Vagina (tissue), 2 donors: ENCODE measurements around the gene NXF1.

Experiments
- POLR2A ChIP-seq, 2 donors: fragments of 450-650 bp; IDR thresholded peaks; one replicate each; pipeline ENCODE4 v1.6.1; 2017; ENCODE audit warnings: antibody characterized with exemption in 2 of 2, mild to moderate bottlenecking in 2 of 2, moderate library complexity in 2 of 2
- POLR2AphosphoS5 ChIP-seq, 2 donors: sonication (generic); formaldehyde crosslinking; IDR thresholded peaks; one replicate each; pipeline ENCODE4 v1.9.0; 2017; ENCODE audit warnings: antibody characterized with exemption in 2 of 2, mild to moderate bottlenecking in 2 of 2, low read depth in 1 of 2; ENCODE audit not compliant: insufficient read depth in 1 of 2
- TF ChIP-seq, protein P1 (sequence below), 3 experiments: fragments of 450-650 bp in 2 of 3; fragments of 200-600 bp in 1 of 3; sonication (generic) in 1 of 3; IDR thresholded peaks; one replicate each; pipeline ENCODE4 v1.5.1; 2017 to 2019; ENCODE audit warnings: antibody characterized with exemption in 3 of 3, mild to moderate bottlenecking in 2 of 3, moderate library complexity in 2 of 3

DNA sequence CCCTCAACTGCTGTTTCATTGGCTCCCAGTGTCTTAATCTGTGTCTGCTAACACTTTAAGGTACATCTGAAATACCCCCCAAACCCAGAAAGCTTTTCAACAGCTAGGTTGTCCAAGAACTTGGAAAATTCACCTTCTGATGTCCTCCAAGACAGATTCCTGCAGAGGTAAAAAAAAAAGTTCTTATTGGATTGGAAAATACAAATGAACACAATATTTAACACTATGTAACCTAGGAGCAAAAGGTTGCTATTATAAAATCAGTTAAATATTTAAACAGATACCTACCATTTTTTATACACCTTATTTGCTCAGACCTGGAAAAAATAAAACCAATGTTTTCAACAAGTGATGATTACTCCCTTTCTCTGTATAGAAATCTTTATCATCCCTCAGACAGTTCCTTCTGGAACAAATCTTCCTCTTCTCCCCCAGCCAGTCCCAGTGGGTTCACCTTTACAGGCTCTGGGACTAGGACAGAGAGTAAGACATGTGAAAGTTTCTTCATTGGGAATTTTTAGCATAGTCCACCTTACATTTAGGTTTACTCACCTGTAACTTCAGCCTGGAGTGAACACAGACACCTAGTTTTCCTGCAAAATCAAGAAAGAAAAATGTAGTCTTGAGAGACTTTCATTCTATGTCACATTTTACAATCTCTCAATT, 47.4 kb upstream of the NXF1 start:
- TF ChIP-seq, protein P1, sequence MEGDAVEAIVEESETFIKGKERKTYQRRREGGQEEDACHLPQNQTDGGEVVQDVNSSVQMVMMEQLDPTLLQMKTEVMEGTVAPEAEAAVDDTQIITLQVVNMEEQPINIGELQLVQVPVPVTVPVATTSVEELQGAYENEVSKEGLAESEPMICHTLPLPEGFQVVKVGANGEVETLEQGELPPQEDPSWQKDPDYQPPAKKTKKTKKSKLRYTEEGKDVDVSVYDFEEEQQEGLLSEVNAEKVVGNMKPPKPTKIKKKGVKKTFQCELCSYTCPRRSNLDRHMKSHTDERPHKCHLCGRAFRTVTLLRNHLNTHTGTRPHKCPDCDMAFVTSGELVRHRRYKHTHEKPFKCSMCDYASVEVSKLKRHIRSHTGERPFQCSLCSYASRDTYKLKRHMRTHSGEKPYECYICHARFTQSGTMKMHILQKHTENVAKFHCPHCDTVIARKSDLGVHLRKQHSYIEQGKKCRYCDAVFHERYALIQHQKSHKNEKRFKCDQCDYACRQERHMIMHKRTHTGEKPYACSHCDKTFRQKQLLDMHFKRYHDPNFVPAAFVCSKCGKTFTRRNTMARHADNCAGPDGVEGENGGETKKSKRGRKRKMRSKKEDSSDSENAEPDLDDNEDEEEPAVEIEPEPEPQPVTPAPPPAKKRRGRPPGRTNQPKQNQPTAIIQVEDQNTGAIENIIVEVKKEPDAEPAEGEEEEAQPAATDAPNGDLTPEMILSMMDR (IDR thresholded peaks at IDR 0.05): no peak
- TF ChIP-seq POLR2A (IDR thresholded peaks at IDR 0.05) (no peak), POLR2AphosphoS5 (IDR thresholded peaks at IDR 0.05; ENCODE audit: insufficient read depth in 1 of 2, low read depth in 1 of 2) (no peak)
